CD4-positive, alpha-beta T cell (primary cell): ENCODE data around the gene TP53I13. TPM values are rescaled to one million over a fixed set of nuclear protein-coding genes. Genes with fewer than 3 reads are reported as not detected.

ENCODE experiments used
- ATAC-seq: fragments of 200-7000 bp; cut with Tn5 transposase; one replicate; pipeline ENCODE4 v1.10.0; 2022; ENCODE audit warnings: mild to moderate bottlenecking; ENCODE audit not compliant: poor library complexity
- CTCF ChIA-PET: fragments of 350-600 bp; sonication (Branson Sonifier 250); formaldehyde crosslinking; loops from one replicate; lab custom pipeline; 2021; ENCODE audit warnings: antibody characterized with exemption, inconsistent platforms; lab: Charles Lee
- POLR2A ChIA-PET: fragments of 350-600 bp; sonication (Branson Sonifier 250); formaldehyde crosslinking; loops from one replicate; lab custom pipeline; 2021; ENCODE audit warnings: antibody characterized with exemption, inconsistent platforms; lab: Charles Lee
- DNase-seq, 14 experiments: peaks; one replicate each; pipeline ENCODE4 v3.0.0-alpha.2; 2013 to 2020; ENCODE audit warnings: mixed read lengths in 2 of 14
- H3K27ac ChIP-seq, 2 donors: one replicate each; pipeline versions ENCODE4 v1.5.1 to v1.7.0; 2013; ENCODE audit warnings: low read length in 2 of 2, low read depth in 1 of 2, mild to moderate bottlenecking in 1 of 2
- H3K27me3 ChIP-seq, 2 experiments: 1 replicate in 1 of 2; 2 replicates in 1 of 2; pipeline versions ENCODE4 v1.6.1 to v1.7.0; 2013; ENCODE audit warnings: low read length in 2 of 2, control low read depth in 1 of 2, mild to moderate bottlenecking in 1 of 2, moderate library complexity in 1 of 2; ENCODE audit not compliant: insufficient read depth in 2 of 2, control insufficient read depth in 1 of 2
- H3K36me3 ChIP-seq: one replicate; pipeline ENCODE4 v1.6.1; 2013; ENCODE audit warnings: low read length, control low read depth; ENCODE audit not compliant: insufficient read depth
- H3K4me1 ChIP-seq: one replicate; pipeline ENCODE4 v1.6.1; 2013; ENCODE audit warnings: low read length, control low read depth; ENCODE audit not compliant: insufficient read depth
- H3K4me3 ChIP-seq: one replicate; pipeline ENCODE4 v1.5.1; 2013; ENCODE audit warnings: mild to moderate bottlenecking, low read length, moderate library complexity
- H3K9me3 ChIP-seq, 2 experiments: 1 replicate in 1 of 2; 2 replicates in 1 of 2; pipeline versions ENCODE4 v1.6.1 to v1.7.0; 2013; ENCODE audit warnings: low read length in 2 of 2, mild to moderate bottlenecking in 2 of 2, control low read depth in 1 of 2, moderate library complexity in 1 of 2; ENCODE audit not compliant: control insufficient read depth in 1 of 2, insufficient read depth in 1 of 2
- H3K27ac Mint-ChIP-seq: one replicate; pipeline ENCODE4 v1.8.0; 2020; ENCODE audit warnings: mixed read lengths
- H3K27me3 Mint-ChIP-seq: one replicate; pipeline ENCODE4 v1.8.0; 2021; ENCODE audit warnings: mixed read lengths
- H3K36me3 Mint-ChIP-seq: one replicate; pipeline ENCODE4 v1.8.0; 2021; ENCODE audit warnings: low read depth, mixed read lengths
- H3K4me1 Mint-ChIP-seq: one replicate; pipeline ENCODE4 v1.8.0; 2021; ENCODE audit warnings: low read depth, mixed read lengths
- H3K4me3 Mint-ChIP-seq: one replicate; pipeline ENCODE4 v1.8.0; 2020; ENCODE audit warnings: mild to moderate bottlenecking, mixed read lengths
- H3K9me3 Mint-ChIP-seq: one replicate; pipeline ENCODE4 v1.8.0; 2020; ENCODE audit warnings: mixed read lengths
- intact Hi-C, 2 experiments: fragments of 100-400 bp; cut with DNase I in 1 of 2; cut with micrococcal nuclease in 1 of 2; formaldehyde crosslinking; loops; one replicate each; pipeline versions ENCODE4 v1.15.1 to v1.9.0; 2023 to 2025; cut with DNase I, micrococcal nuclease
- total RNA-seq, 174 experiments: library from RNA in 2 of 174; stranded (reverse) in 2 of 174; gene quantifications; one replicate each; pipeline ENCODE4 v1.2.3 and lab custom pipeline; 2021 to 2026
- TF ChIP-seq, protein P1 (sequence below): fragments of 200-600 bp; IDR thresholded peaks from one replicate; pipeline ENCODE4 v1.8.0; 2022; ENCODE audit warnings: antibody characterized with exemption, mild to moderate bottlenecking

TP53I13 gene
- total RNA-seq, 2 experiments from 2014 or later, result 45.8 to 47.7 TPM

- H3K9me3 ChIP-seq, result no peaks in the 10 kb centered on the region
- no peak overlapping the region for H3K27ac ChIP-seq
- H3K27me3 ChIP-seq, result no peaks in the 10 kb centered on the region
- no peak overlapping the region for H3K4me3 ChIP-seq
- peaks cover 52% of the 10 kb centered on the region for H3K36me3 ChIP-seq
- Mint-ChIP-seq H3K4me1 (peaks cover 48% of the 10 kb centered on the region), H3K27me3 (no peaks in the 10 kb centered on the region), H3K36me3 (peaks cover 33% of the 10 kb centered on the region), H3K27ac (peak overlapping the region; percentile 27), H3K9me3 (no peaks in the 10 kb centered on the region), H3K4me3 (no peak overlapping the region)
- DNase-seq (no peak), ATAC-seq (no peak)
- peaks cover 47% of the 10 kb centered on the region for H3K4me1 ChIP-seq
- intact Hi-C loops, result loop anchor here in 1 of 2 experiments (5.0 to 10.0 kb wide), 4 partner anchors 350 to 838 kb away; partner anchors contain the start of genes PHF12, SSH2 and TRAF4
- ChIA-PET CTCF (interaction anchor here (3.4 to 7.8 kb wide), 3 partner anchors 10 to 35 kb away, joined by 18 to 48 read pairs (median 34); partner anchors contain the start of gene ANKRD13B), POLR2A (interaction anchor here (1.0 to 3.0 kb wide), 4 partner anchors 9 to 35 kb away, joined by 3 to 14 read pairs (median 10); partner anchors contain the start of gene TP53I13)
- TF ChIP-seq, protein P1, sequence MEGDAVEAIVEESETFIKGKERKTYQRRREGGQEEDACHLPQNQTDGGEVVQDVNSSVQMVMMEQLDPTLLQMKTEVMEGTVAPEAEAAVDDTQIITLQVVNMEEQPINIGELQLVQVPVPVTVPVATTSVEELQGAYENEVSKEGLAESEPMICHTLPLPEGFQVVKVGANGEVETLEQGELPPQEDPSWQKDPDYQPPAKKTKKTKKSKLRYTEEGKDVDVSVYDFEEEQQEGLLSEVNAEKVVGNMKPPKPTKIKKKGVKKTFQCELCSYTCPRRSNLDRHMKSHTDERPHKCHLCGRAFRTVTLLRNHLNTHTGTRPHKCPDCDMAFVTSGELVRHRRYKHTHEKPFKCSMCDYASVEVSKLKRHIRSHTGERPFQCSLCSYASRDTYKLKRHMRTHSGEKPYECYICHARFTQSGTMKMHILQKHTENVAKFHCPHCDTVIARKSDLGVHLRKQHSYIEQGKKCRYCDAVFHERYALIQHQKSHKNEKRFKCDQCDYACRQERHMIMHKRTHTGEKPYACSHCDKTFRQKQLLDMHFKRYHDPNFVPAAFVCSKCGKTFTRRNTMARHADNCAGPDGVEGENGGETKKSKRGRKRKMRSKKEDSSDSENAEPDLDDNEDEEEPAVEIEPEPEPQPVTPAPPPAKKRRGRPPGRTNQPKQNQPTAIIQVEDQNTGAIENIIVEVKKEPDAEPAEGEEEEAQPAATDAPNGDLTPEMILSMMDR, result no peak
These were observed 13.8 kb downstream of the TP53I13 start for GRCh38 chr17:29582254-29582765.

DNA sequence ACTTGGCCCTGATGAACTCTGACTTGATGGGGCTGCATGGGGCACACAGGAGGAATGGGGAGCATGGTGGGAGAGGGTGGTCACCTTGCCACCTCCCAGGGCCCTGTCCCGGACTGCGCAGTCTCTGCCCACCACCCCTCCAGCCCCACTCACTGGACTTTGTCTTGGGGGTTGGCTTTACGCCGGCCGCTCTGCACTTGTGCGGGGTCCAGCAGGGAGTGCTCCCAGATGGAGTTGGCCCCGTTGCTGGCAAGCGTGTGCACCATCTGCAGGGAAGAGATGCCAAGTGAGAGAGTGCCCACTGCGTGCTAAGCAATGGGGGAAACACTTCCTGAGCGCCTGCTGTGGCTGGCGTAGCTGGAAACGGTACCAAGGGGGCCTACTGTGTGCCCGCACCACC is 14.3 kb downstream of the TP53I13 start:
- Histone ChIP-seq H3K36me3 (peaks cover 47% of the 10 kb centered on the region), H3K4me3 (no peak overlapping the region), H3K27me3 (no peaks in the 10 kb centered on the region), H3K4me1 (peaks cover 51% of the 10 kb centered on the region), H3K27ac (no peak overlapping the region), H3K9me3 (no peaks in the 10 kb centered on the region)
- ATAC-seq (no peak), DNase-seq (peak in 1 of 14 experiments; percentile 9)
- H3K36me3 Mint-ChIP-seq, result peaks cover 31% of the 10 kb centered on the region
- H3K27ac Mint-ChIP-seq, result no peak overlapping the region
- POLR2A ChIA-PET, result interaction anchor here (1.5 kb wide), 1 partner anchor 349 kb away, joined by 3 read pairs; no protein-coding TSS in a partner anchor
- intact Hi-C loops, result loop anchor here in 1 of 2 experiments (5.0 to 10.0 kb wide), 4 partner anchors 350 to 838 kb away; partner anchors contain the start of genes PHF12, SSH2 and TRAF4
- TF ChIP-seq, protein P1, result no peak
- H3K9me3 Mint-ChIP-seq, result no peaks in the 10 kb centered on the region
- no peaks in the 10 kb centered on the region for H3K27me3 Mint-ChIP-seq
- peaks cover 53% of the 10 kb centered on the region for H3K4me1 Mint-ChIP-seq
- CTCF ChIA-PET, result interaction anchor here (3.4 to 7.8 kb wide), 3 partner anchors 10 to 35 kb away, joined by 18 to 48 read pairs (median 34); partner anchors contain the start of gene ANKRD13B
- no peak overlapping the region for H3K4me3 Mint-ChIP-seq

DNA sequence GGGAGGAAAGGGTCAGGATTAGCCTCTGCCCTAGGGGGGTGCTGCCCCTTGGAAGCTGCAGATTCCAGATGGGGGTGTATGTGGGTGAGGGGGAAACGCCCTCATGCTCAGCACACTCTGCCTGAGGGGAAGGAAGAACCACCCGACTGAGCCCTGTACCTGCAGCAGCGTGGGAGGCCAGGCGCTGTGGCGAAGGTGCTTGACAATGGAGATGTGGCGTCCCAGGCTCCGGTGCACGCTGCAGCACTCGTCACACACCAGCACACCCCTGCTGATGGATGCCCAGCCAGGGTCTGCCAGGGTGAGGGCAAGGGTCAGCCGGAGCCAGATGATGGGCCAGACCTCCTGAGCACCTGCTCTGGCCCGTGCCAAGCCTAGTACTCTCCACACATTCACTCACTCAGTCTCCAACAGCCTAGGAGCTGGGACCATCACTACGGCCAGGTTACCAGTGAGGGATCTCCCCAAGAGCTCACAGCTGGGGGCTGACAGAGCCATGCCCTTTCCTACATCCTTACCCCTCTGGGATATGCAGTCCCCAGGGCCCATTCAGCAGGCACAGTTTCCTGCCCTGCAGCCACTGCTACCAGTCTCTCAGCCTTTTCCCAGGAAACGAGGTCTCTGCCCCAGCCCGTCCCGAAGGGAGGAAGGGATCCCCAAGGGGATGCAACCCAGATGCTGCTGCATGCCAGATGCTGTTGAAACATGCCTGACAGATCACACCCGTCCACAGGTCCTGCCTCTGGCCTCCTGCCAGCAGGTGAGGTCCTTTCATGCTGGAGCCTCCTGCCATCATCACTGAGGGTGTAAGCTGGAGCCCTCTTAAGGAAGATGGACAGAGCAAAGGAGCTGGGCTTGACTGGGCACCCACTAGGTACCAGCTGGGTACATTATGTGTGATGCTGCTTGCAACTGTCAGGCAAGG is 15.1 kb downstream of the TP53I13 start:
- ATAC-seq, result no peak
- Histone ChIP-seq H3K9me3 (no peaks in the 10 kb centered on the region), H3K4me1 (peaks cover 59% of the 10 kb centered on the region), H3K27ac (no peak overlapping the region), H3K4me3 (no peak overlapping the region), H3K27me3 (no peaks in the 10 kb centered on the region), H3K36me3 (peaks cover 39% of the 10 kb centered on the region)
- H3K36me3 Mint-ChIP-seq, result peaks cover 27% of the 10 kb centered on the region
- DNase-seq, result peak in 1 of 14 experiments; percentile 12
- H3K9me3 Mint-ChIP-seq, result no peaks in the 10 kb centered on the region
- intact Hi-C loops, result loop anchor here in 1 of 2 experiments (5.0 to 10.0 kb wide), 4 partner anchors 349 to 839 kb away; partner anchors contain the start of genes PHF12, SSH2 and TRAF4
- no peaks in the 10 kb centered on the region for H3K27me3 Mint-ChIP-seq
- peak overlapping the region; percentile 30 for H3K4me3 Mint-ChIP-seq
- H3K27ac Mint-ChIP-seq, result peak overlapping the region; percentile 45
- TF ChIP-seq, protein P1, result no peak
- POLR2A ChIA-PET, result interaction anchor here (1.5 kb wide), 1 partner anchor 348 kb away, joined by 3 read pairs; no protein-coding TSS in a partner anchor
- CTCF ChIA-PET, result interaction anchor here (0.5 to 7.8 kb wide), 4 partner anchors 9 to 224 kb away, joined by 3 to 48 read pairs (median 19); partner anchors contain the start of gene ANKRD13B
- H3K4me1 Mint-ChIP-seq, result peaks cover 59% of the 10 kb centered on the region
